H1 (cell line): ENCODE results near the gene NSF. TPM values are rescaled to one million over a fixed set of nuclear protein-coding genes. Genes with fewer than 3 reads are reported as not detected.

Experiments used
- ATF2 ChIP-seq: IDR thresholded peaks from 2 replicates; pipeline ENCODE4 v1.6.1; 2012; ENCODE audit warnings: low read length, inconsistent platforms
- CBX8 ChIP-seq: fragments of 300-800, 300-1000 bp; sonication (generic); IDR thresholded peaks from 2 replicates; pipeline ENCODE4 v1.7.1; 2016; ENCODE audit warnings: low read depth, low read length, borderline replicate concordance
- CHD7 ChIP-seq: fragments of 300-600 bp; sonication (generic); IDR thresholded peaks from 2 replicates; pipeline ENCODE4 v1.7.1; 2012; ENCODE audit warnings: low read length, moderate library complexity, mild to moderate bottlenecking, inconsistent platforms; ENCODE audit not compliant: insufficient replicate concordance
- CTBP2 ChIP-seq: IDR thresholded peaks from 2 replicates; pipeline ENCODE4 v1.7.0; 2011; ENCODE audit warnings: borderline replicate concordance, mild to moderate bottlenecking, moderate library complexity, mixed read lengths, low read length; ENCODE audit not compliant: insufficient read depth, insufficient read length
- NANOG ChIP-seq: IDR thresholded peaks from 2 replicates; pipeline ENCODE4 v1.6.1; 2011; ENCODE audit warnings: low read length, low read depth, mild to moderate bottlenecking, inconsistent platforms; ENCODE audit not compliant: insufficient read depth, poor library complexity, severe bottlenecking
- PHF8 ChIP-seq: fragments of 200-600 bp; sonication (generic); conservative IDR thresholded peaks from 2 replicates; pipeline ENCODE4 v1.7.1; 2012; ENCODE audit warnings: low read depth, mild to moderate bottlenecking, inconsistent platforms, low read length, moderate library complexity
- SAP30 ChIP-seq: fragments of 300-600 bp; sonication (generic); IDR thresholded peaks from 2 replicates; pipeline ENCODE4 v1.7.1; 2012; ENCODE audit warnings: low read length, moderate library complexity, mild to moderate bottlenecking, inconsistent platforms; ENCODE audit not compliant: insufficient read depth, insufficient replicate concordance
- polyA plus RNA-seq, 7 experiments: library from polyadenylated mRNA; depleted of rRNA in 3 of 7; stranded (reverse) in 5 of 7; unstranded in 2 of 7; fragments of >200 nt in 5 of 7; fragments of 200-250 nt in 2 of 7; gene quantifications; 1 replicate in 5 of 7; 2 replicates in 1 of 7; 4 replicates in 1 of 7; pipeline versions ENCODE4 v1.2.1 to v1.2.3, GENCODE V29; 2011 to 2013; ENCODE audit warnings: missing spikeins in 2 of 7, mixed read lengths in 2 of 7
- total RNA-seq: library from RNA; stranded (reverse); fragmentation: NEBNext Ultra II Directional; extraction: Animal tissue kit (Norgen Biotek cat#: 25700); gene quantifications from 2 replicates; pipeline ENCODE4 v1.2.1, GENCODE V29; 2021

Gene NSF
- total and polyA plus RNA-seq, 2 of the 8 experiments (the other 6 are each of a cell fraction or from before 2014, with no cell fraction given), result 13.0 to 27.7 TPM

- TF ChIP-seq CHD7 (no peak), CBX8 (no peak), SAP30 (no peak), PHF8 (no peak), CTBP2 (no peak), NANOG (no peak), ATF2 (no peak)
Observed at GRCh38 chr17:46788300-46788699, 197.8 kb downstream of the NSF start (continued).
